ENCODE measurements around the gene IGSF21. TPM values are rescaled to one million over a fixed set of nuclear protein-coding genes. Genes with fewer than 3 reads are reported as not detected.

Gene IGSF21
- total and polyA plus RNA-seq, 2 of the 4 experiments (the other 2 are of a cell fraction), result not detected

GRCh38 chr1:18350747-18351146 is 243.1 kb downstream of the IGSF21 start:
- no peak overlapping the region for H2BK5ac ChIP-seq (ENCODE audit: low read depth, low read length, poor library complexity, severe bottlenecking)
- ChIA-PET CTCF (no interaction called here), POLR2A (ENCODE audit: unreplicated experiment) (no interaction called here)
- no peaks in the 10 kb centered on the region for H3K9me1 ChIP-seq (ENCODE audit: insufficient read depth, low read length)
- no peak overlapping the region for H3K4ac ChIP-seq (ENCODE audit: low read depth, low read length)
- WGBS, 2 experiments (ENCODE audit: extremely low coverage in 2 of 2, insufficient read length in 1 of 2), result no CpG with 5 or more reads among the region's 18 CpGs
- no peak overlapping the region for H3K4me3 ChIP-seq (ENCODE audit: insufficient read depth, low read depth, low read length)
- no peaks in the 10 kb centered on the region for H3K4me1 ChIP-seq (ENCODE audit: control insufficient read depth, insufficient read depth, low read length)
- H2BK20ac ChIP-seq (ENCODE audit: low read depth, low read length), result no peak overlapping the region
- no peak overlapping the region for H3K14ac ChIP-seq (replicated peaks; ENCODE audit: low read depth, low read length)
- no peaks in the 10 kb centered on the region for H3K27me3 ChIP-seq (ENCODE audit: control insufficient read depth, insufficient read depth, low read length)
- H3K18ac ChIP-seq (ENCODE audit: low read depth, low read length), result no peak overlapping the region
- H2AFZ ChIP-seq (replicated peaks; ENCODE audit: low read length, poor library complexity), result no peak overlapping the region
- intact Hi-C loops (cut with micrococcal nuclease) (no loop called here), dilution Hi-C loops (cut with HindIII; ENCODE audit: low sequenced_read_pairs, unreplicated experiment) (no loop called here), in situ Hi-C loops (cut with MboI; ENCODE audit: low sequenced_read_pairs) (no loop called here)
- no peak overlapping the region for H4K8ac ChIP-seq (ENCODE audit: low read depth in 2 of 2, low read length in 2 of 2)
- H4K20me1 ChIP-seq (ENCODE audit: insufficient read depth, low read length), result no peaks in the 10 kb centered on the region
- H3K36me3 ChIP-seq (ENCODE audit: control insufficient read depth, insufficient read depth, low read length), result no peaks in the 10 kb centered on the region
- H4K91ac ChIP-seq (ENCODE audit: insufficient read depth, low read depth, low read length), result no peak overlapping the region
- BruUV-seq (replicated peaks), result no TSS peak
- no peaks in the 10 kb centered on the region for H3K79me1 ChIP-seq (ENCODE audit: low read depth in 1 of 2, low read length in 2 of 2)
- no peak overlapping the region for H2AK9ac ChIP-seq (replicated peaks; ENCODE audit: low read depth, low read length, poor library complexity)
- no peak overlapping the region for H4K5ac ChIP-seq (ENCODE audit: low read depth, low read length)
- no peak overlapping the region for H3K9ac ChIP-seq (ENCODE audit: low read depth, low read length)
- no peak overlapping the region for H2BK120ac ChIP-seq (ENCODE audit: low read depth, low read length)
- H3K9me3 ChIP-seq (ENCODE audit: control insufficient read depth, insufficient read depth, low read length), result peaks cover 41% of the 10 kb centered on the region
- no peak overlapping the region for H3K23ac ChIP-seq (ENCODE audit: low read depth, low read length)
- DNase-seq, result no peak
- H2BK15ac ChIP-seq (ENCODE audit: low read depth, low read length), result no peak overlapping the region
- no peak overlapping the region for H3K56ac ChIP-seq (ENCODE audit: extremely low read depth, insufficient read depth, low read length)
- H3K27ac ChIP-seq (ENCODE audit: insufficient read depth, low read length), result no peak overlapping the region
- H2AK5ac ChIP-seq (ENCODE audit: low read depth, low read length), result no peak overlapping the region
- no peak overlapping the region for H3K4me2 ChIP-seq (ENCODE audit: low read depth, low read length)
- TF ChIP-seq ELK1 (IDR thresholded peaks at IDR 0.05; ENCODE audit: borderline replicate concordance, low read depth, low read length) (no peak), SMC3 (IDR thresholded peaks at IDR 0.05; ENCODE audit: low read depth, low read length) (no peak), RCOR1 (IDR thresholded peaks at IDR 0.05; ENCODE audit: insufficient replicate concordance, low read length) (no peak), RFX5 (IDR thresholded peaks at IDR 0.05; ENCODE audit: low read depth, low read length) (no peak), POLR2A (IDR thresholded peaks at IDR 0.05; ENCODE audit: low read depth, low read length) (no peak), USF2 (IDR thresholded peaks at IDR 0.05; ENCODE audit: low read depth, low read length) (no peak), MAZ (IDR thresholded peaks at IDR 0.05; ENCODE audit: borderline replicate concordance, low read depth, low read length) (no peak), MAFK (IDR thresholded peaks at IDR 0.05; ENCODE audit: low read depth, low read length) (no peak), BHLHE40 (IDR thresholded peaks at IDR 0.05; ENCODE audit: low read depth, low read length) (no peak), CEBPB (IDR thresholded peaks at IDR 0.05; ENCODE audit: low read depth, low read length) (no peak), CHD1 (IDR thresholded peaks at IDR 0.05; ENCODE audit: low read depth, low read length) (no peak), CTCF (conservative IDR thresholded peaks at IDR 0.05; ENCODE audit: low read depth, low read length) (no peak), MXI1 (IDR thresholded peaks at IDR 0.05; ENCODE audit: borderline replicate concordance, low read depth, low read length) (no peak), FOS (IDR thresholded peaks at IDR 0.05; ENCODE audit: low read depth, low read length) (no peak)
- no peak for ATAC-seq (ENCODE audit: low read depth)

Data from IMR-90 (cell line).